Ovary (tissue), 10 donors: ENCODE data around the gene RBBP4. TPM values are rescaled to one million over a fixed set of nuclear protein-coding genes. Genes with fewer than 3 reads are reported as not detected.

Experiments used
- DNase-seq, 5 donors: peaks; one replicate each; pipeline ENCODE4 v3.0.0-alpha.2; 2019 to 2020
- H3K27ac ChIP-seq, 2 donors: fragments of 200-600 bp; one replicate each; pipeline versions ENCODE4 v1.5.1 to v1.8.0; 2019 to 2022
- H3K27me3 ChIP-seq: fragments of 200-600 bp; one replicate; pipeline ENCODE4 v1.8.0; 2022
- H3K36me3 ChIP-seq: fragments of 200-600 bp; sonication (generic); one replicate; pipeline ENCODE4 v1.5.1; 2019
- H3K4me1 ChIP-seq: one replicate; pipeline ENCODE4 v1.8.1; 2013; ENCODE audit warnings: mild to moderate bottlenecking, moderate library complexity; ENCODE audit not compliant: insufficient read depth
- H3K4me3 ChIP-seq: fragments of 200-600 bp; sonication (generic); one replicate; pipeline ENCODE4 v1.5.1; 2017
- H3K9me3 ChIP-seq, 2 donors: fragments of 200-600 bp in 1 of 2; sonication (generic) in 1 of 2; one replicate each; pipeline versions ENCODE4 v1.5.1 to v1.8.1; 2013 to 2019; ENCODE audit warnings: mild to moderate bottlenecking in 1 of 2, moderate library complexity in 1 of 2
- EP300 ChIP-seq: sonication (generic); formaldehyde crosslinking; IDR thresholded peaks from one replicate; pipeline ENCODE4 v1.6.1; 2017; ENCODE audit warnings: antibody characterized with exemption
- POLR2A ChIP-seq: fragments of 450-650 bp; IDR thresholded peaks from one replicate; pipeline ENCODE4 v1.6.1; 2017; ENCODE audit warnings: antibody characterized with exemption, mild to moderate bottlenecking, moderate library complexity
- WGBS, 3 donors: extraction: QIAGEN DNeasy Blood & Tissue Kit in 1 of 3; methylation state at CpG; one replicate each; pipeline versions ENCODE4 v1.1.5 to v1.1.7; 2013 to 2017; 5-methylcytosine and 5-hydroxymethylcytosine counted together
- intact Hi-C, 4 donors: fragments of 100-400 bp; cut with DNase I; formaldehyde crosslinking; loops; one replicate each; pipeline versions ENCODE4 v1.11.0 to v1.15.1; 2022 to 2023
- long read RNA-seq, 3 donors: library from polyadenylated mRNA in 2 of 3; unstranded in 2 of 3; transcript quantifications; one replicate each; pipeline ENCODE4 v2.0.0 and lab custom pipeline, GENCODE V29; 2021 to 2026
- polyA plus RNA-seq, 2 donors: library from polyadenylated mRNA; stranded (reverse); fragments of 200-250 nt in 1 of 2; fragments of 350-450 nt in 1 of 2; fragmentation: Illumina TruSeq in 1 of 2; extraction: RNeasy Lipid Tissue Mini Kit (QIAGEN cat#74804) in 1 of 2; gene quantifications; one replicate each; pipeline ENCODE4 v1.2.3, GENCODE V29; 2013 to 2014
- total RNA-seq, 7 donors: library from RNA; depleted of rRNA in 2 of 7; stranded (reverse); fragments of >200 nt in 2 of 7; fragmentation: NEBNext Ultra II Directional in 3 of 7; extraction: Animal tissue kit (Norgen Biotek cat#: 25700) in 3 of 7; gene quantifications; one replicate each; pipeline versions ENCODE4 v1.1.0 to v1.2.4, GENCODE V29; 2016 to 2023
- TF ChIP-seq, protein P1 (sequence below), 3 donors: fragments of 450-650 bp in 2 of 3; fragments of 200-600 bp in 1 of 3; IDR thresholded peaks; one replicate each; pipeline versions ENCODE4 v1.5.1 to v1.8.0; 2016 to 2022; ENCODE audit warnings: antibody characterized with exemption in 3 of 3, mild to moderate bottlenecking in 1 of 3
- donor health status: DM: no; HTN: no; CAD: no; lungs with moderate emphysema.
- donor health status: DM: no; HTN: no; CAD: no.
- donor health status: Bipolar disorder and iron deficiency.
- donor health status: DM: yes; HTN: yes; CAD: no.
- donor health status: DM: no; HTN: no; CAD: no.
- donor health status: DM: yes; HTN: yes; CAD: no.

RBBP4 gene
- 100 to 1,000 TPM in 6 of 7 donors, 10 to 100 TPM in 1; 86.3 to 223 (median 191) TPM for total RNA-seq
- 100 to 1,000 TPM in 1 of 2 donors, 10 to 100 TPM in 1; 78.2 to 117 TPM for polyA plus RNA-seq
- long read RNA-seq, donor 1, full-length matches to known transcripts = 402 of 464 reads
- long read RNA-seq, donor 1, partial matches to known transcripts = 28 of 464 reads
- long read RNA-seq, donor 1, other reads (novel, unspliced or antisense) = 34 of 464 reads
- long read RNA-seq, donor 2, full-length matches to known transcripts = 103 of 124 reads
- long read RNA-seq, donor 2, partial matches to known transcripts = 21 of 124 reads
- long read RNA-seq, donor 2, other reads (novel, unspliced or antisense) = 0 of 124 reads
- long read RNA-seq, donor 3, full-length matches to known transcripts = 262 of 286 reads
- long read RNA-seq, donor 3, partial matches to known transcripts = 12 of 286 reads
- long read RNA-seq, donor 3, other reads (novel, unspliced or antisense) = 12 of 286 reads

DNA sequence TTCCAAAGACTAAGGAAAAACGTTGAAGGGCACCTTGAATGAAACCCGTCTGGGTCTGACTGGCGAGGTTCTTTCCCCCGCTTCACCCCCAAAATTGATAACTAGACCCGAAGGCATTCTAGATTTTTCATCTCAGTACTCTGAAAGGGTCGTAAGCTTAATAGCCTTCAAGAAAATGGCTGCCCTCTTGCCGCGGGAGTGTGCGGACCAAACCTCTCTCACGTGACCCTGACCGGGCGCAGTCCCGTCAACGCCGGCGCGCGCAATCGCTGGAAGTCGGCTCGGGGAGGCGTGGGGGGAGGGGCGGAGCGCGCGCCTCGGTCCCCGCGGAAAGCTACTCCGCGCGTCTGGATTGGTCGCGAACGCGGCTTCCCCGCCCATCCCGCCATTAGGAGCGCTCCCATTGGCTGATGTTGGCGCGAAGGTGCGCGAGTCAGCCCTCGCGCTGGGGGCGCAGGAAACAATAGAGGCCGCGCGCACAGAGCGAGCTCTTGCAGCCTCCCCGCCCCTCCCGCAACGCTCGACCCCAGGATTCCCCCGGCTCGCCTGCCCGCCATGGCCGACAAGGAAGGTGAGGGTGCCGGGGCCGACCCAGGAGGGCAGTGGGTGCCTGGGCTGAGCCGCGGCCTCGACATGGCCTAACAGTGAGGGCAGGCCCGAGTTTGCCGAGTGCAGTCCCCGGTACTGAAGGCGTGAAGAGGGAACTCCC lies at the start of gene RBBP4:
RBBP4 (plus strand) TSS at position 457 of the 709 bp plus-strand sequence; CDS start at position 556, 99 bp downstream.
- 0 to 1% (median 0%) methylated on average over 40 to 67 of the region's 67 CpGs for WGBS, 3 donors
- Histone ChIP-seq H3K27me3 (no peaks in the 10 kb centered on the region), H3K27ac (peak within 1 kb of the TSS; percentile 89 to 96), H3K9me3 (no peaks in the 10 kb centered on the region), H3K4me1 (peaks cover 2% of the 10 kb centered on the region), H3K36me3 (no peaks in the 10 kb centered on the region), H3K4me3 (peak within 1 kb of the TSS; percentile 61)
- TF ChIP-seq, protein P1, sequence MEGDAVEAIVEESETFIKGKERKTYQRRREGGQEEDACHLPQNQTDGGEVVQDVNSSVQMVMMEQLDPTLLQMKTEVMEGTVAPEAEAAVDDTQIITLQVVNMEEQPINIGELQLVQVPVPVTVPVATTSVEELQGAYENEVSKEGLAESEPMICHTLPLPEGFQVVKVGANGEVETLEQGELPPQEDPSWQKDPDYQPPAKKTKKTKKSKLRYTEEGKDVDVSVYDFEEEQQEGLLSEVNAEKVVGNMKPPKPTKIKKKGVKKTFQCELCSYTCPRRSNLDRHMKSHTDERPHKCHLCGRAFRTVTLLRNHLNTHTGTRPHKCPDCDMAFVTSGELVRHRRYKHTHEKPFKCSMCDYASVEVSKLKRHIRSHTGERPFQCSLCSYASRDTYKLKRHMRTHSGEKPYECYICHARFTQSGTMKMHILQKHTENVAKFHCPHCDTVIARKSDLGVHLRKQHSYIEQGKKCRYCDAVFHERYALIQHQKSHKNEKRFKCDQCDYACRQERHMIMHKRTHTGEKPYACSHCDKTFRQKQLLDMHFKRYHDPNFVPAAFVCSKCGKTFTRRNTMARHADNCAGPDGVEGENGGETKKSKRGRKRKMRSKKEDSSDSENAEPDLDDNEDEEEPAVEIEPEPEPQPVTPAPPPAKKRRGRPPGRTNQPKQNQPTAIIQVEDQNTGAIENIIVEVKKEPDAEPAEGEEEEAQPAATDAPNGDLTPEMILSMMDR (IDR thresholded peaks at IDR 0.05) = peak; percentile 24 to 32 (median 29)
- TF ChIP-seq EP300 = peak; percentile 5
- peak; percentile 82 for TF ChIP-seq POLR2A
- intact Hi-C loops = loop anchor here in 1 of 4 donors (10.0 kb wide), 1 partner anchor 54 kb away; the partner anchor contains the start of gene SYNC
- DNase-seq = peak; percentile 97 to 99 (median 98)

DNA sequence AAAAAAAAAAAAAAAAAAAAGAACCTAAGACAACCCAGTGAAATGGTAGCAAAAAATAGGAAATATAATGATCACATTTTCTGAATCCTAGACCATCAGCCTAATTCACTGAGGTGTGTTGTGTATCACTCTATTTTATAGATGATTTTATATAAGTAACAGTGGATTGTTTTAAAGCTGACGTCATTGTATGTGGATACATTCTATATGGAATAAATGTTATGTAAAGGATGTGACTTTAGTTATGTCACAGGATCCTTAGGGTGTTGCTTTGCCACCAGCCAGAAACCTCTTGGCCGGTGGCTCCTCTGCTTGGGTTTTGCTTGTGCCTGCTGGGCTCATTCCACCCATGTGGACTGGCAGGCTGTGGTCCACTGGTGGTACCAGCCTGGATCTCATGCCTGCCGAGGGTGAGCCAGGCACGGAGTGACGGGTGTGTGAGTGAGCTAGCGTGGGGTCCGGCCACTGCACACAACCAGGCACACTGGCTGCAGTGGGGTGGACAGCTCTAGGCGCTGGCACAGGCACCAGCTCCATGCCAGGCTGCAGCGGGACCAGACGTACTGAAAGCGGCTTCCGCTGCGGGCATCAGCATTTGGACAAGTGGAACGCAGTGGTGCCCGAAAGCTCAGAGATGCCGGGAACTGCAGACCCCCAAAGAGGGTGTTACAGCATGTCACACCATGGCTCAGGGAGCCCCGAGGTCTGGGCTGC lies 45.1 kb upstream of the RBBP4 start:
- H3K27ac ChIP-seq = no peak overlapping the region
- no peak overlapping the region for H3K4me3 ChIP-seq
- DNase-seq = no peak
- intact Hi-C loops = no loop called here
- H3K27me3 ChIP-seq = no peaks in the 10 kb centered on the region
- no peaks in the 10 kb centered on the region for H3K36me3 ChIP-seq
- WGBS, 3 donors = 90 to 96% (median 94%) methylated on average over 17 of the region's 17 CpGs
- no peak for TF ChIP-seq EP300
- TF ChIP-seq, protein P1 (IDR thresholded peaks at IDR 0.05) = no peak
- TF ChIP-seq POLR2A = no peak
- no peaks in the 10 kb centered on the region for H3K9me3 ChIP-seq
- no peaks in the 10 kb centered on the region for H3K4me1 ChIP-seq

DNA sequence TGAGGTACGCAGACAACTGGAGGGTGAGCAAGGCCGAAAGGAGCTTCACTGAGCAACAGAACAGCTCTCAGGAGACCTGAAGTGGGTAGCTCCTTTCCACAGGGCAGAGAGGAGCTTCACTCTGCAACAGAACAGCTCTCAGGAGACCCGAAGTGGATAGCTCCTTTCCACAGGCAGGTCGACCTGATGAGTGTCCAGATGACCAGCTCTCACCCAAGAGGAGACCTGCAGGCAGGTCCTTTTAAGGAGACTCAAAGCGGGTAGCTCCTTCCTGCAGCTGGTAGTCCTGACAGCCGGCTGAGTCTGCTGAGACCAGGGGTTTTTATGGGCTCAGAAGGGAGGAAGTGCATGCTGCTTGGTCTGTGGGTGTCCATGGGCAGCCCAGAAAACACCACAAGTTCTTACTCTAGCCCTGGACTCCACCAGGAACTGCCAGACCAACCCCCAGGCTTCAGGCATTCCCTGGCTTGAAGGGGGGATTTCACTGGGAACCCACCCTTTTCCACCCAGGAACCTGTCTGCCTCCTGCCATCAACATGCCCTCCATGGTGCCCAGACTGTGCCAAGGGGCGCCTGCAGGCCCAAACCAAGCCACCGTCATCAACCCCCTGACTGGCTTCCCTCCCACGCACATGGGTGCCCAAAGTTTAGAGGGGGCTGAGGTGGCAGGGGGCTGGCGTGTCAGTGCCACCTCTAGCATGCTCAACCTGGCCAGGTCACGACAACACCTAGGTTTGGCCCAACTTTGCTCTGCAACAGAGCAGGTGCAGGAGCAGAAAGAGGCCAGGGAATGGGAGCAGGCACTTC lies 44.2 kb upstream of the RBBP4 start:
- 88 to 94% (median 90%) methylated on average over 10 to 11 of the region's 11 CpGs for WGBS, 3 donors
- no peak overlapping the region for H3K4me3 ChIP-seq
- H3K27ac ChIP-seq = no peak overlapping the region
- H3K4me1 ChIP-seq = no peaks in the 10 kb centered on the region
- H3K27me3 ChIP-seq = no peaks in the 10 kb centered on the region
- H3K36me3 ChIP-seq = no peaks in the 10 kb centered on the region
- no peaks in the 10 kb centered on the region for H3K9me3 ChIP-seq
- intact Hi-C loops = no loop called here
- no peak for DNase-seq
- TF ChIP-seq POLR2A (no peak), EP300 (no peak)
- TF ChIP-seq, protein P1 (IDR thresholded peaks at IDR 0.05) = no peak
